ENCODE results near the gene TUBA3D.
"Not testable (repeated sequence)": the region's sequence is repeated elsewhere in the genome, so short reads cannot be mapped to it uniquely, and the experiment has no call there.

The TUBA3D gene

GRCh38 chr2:131528981-131529863 is 53.3 kb downstream of the TUBA3D start:
- not testable (repeated sequence) for H3K79me2 ChIP-seq; H3K4me3 ChIP-seq (ENCODE audit: low read depth, low read length); H3K4me1 ChIP-seq; H3K9me3 ChIP-seq (ENCODE audit: control insufficient read depth, low read length); H3K27me3 ChIP-seq (ENCODE audit: control insufficient read depth, insufficient read depth, low read length); H3K9ac ChIP-seq; H3K27ac ChIP-seq; H3K4me2 ChIP-seq (ENCODE audit: low read length); H3K36me3 ChIP-seq (ENCODE audit: control insufficient read depth, insufficient read depth, low read length)
- H2AFZ ChIP-seq, result peak overlapping the region; percentile 50

GRCh38 chr2:131529864-131530445 is 54.0 kb downstream of the TUBA3D start:
- not testable (repeated sequence) for H3K9me3 ChIP-seq (ENCODE audit: control insufficient read depth, low read length); H3K27ac ChIP-seq; H2AFZ ChIP-seq; H3K4me3 ChIP-seq (ENCODE audit: low read depth, low read length); H3K79me2 ChIP-seq; H3K36me3 ChIP-seq (ENCODE audit: control insufficient read depth, insufficient read depth, low read length); H3K9ac ChIP-seq; H3K4me1 ChIP-seq; H3K27me3 ChIP-seq (ENCODE audit: control insufficient read depth, insufficient read depth, low read length); H3K4me2 ChIP-seq (ENCODE audit: low read length)

- not testable (repeated sequence) for H3K27ac ChIP-seq; H3K9ac ChIP-seq; H3K4me2 ChIP-seq (ENCODE audit: low read length); H3K27me3 ChIP-seq (ENCODE audit: control insufficient read depth, insufficient read depth, low read length); H3K9me3 ChIP-seq (ENCODE audit: control insufficient read depth, low read length); H3K4me1 ChIP-seq; H3K79me2 ChIP-seq; H3K36me3 ChIP-seq (ENCODE audit: control insufficient read depth, insufficient read depth, low read length); H2AFZ ChIP-seq; H3K4me3 ChIP-seq (ENCODE audit: low read depth, low read length)
Measured at GRCh38 chr2:131530626-131531344, 54.9 kb downstream of the TUBA3D start.

GRCh38 chr2:131531547-131532185 is 55.7 kb downstream of the TUBA3D start:
- H3K4me2 ChIP-seq (ENCODE audit: low read length); H3K9ac ChIP-seq; H3K79me2 ChIP-seq; H3K4me1 ChIP-seq; H3K4me3 ChIP-seq (ENCODE audit: low read depth, low read length); H3K9me3 ChIP-seq (ENCODE audit: control insufficient read depth, low read length); H3K27ac ChIP-seq; H3K36me3 ChIP-seq (ENCODE audit: control insufficient read depth, insufficient read depth, low read length); H2AFZ ChIP-seq; H3K27me3 ChIP-seq (ENCODE audit: control insufficient read depth, insufficient read depth, low read length): not testable (repeated sequence)

Measured in parathyroid adenoma (tissue), 2 donors.